ENCODE results near the gene ACAP1. TPM values are rescaled to one million over a fixed set of nuclear protein-coding genes. Genes with fewer than 3 reads are reported as not detected.

The ACAP1 gene
- total RNA-seq, 1 experiment from 2014 or later, result 10.9 TPM

GRCh38 chr17:7388856-7389255, 52.5 kb downstream of the ACAP1 start:
- ChIA-PET POLR2A (ENCODE audit: unreplicated experiment) (interaction anchor here (0.7 to 1.4 kb wide), 3 partner anchors 12 to 46 kb away, joined by 4 to 10 read pairs (median 6); partner anchors contain the start of genes TMEM102 and TMEM256), CTCF (no interaction called here)
- no peaks in the 10 kb centered on the region for H4K20me1 ChIP-seq (ENCODE audit: insufficient read depth)
- intact Hi-C loops (cut with micrococcal nuclease; ENCODE audit: unreplicated experiment), result no loop called here
- no peak for DNase-seq
- H3K4me2 ChIP-seq, result no peak overlapping the region
- H3K27me3 ChIP-seq (ENCODE audit: insufficient read depth, low read depth), result no peaks in the 10 kb centered on the region
- no TSS peak for BruUV-seq (replicated peaks)
- H3K9me2 ChIP-seq (ENCODE audit: insufficient read depth), result no peaks in the 10 kb centered on the region
- H3K4me1 ChIP-seq (replicated peaks; ENCODE audit: insufficient read depth), result no peaks in the 10 kb centered on the region
- no peaks in the 10 kb centered on the region for H3K79me2 ChIP-seq (ENCODE audit: low read depth)
- no peaks in the 10 kb centered on the region for H3K36me3 ChIP-seq (ENCODE audit: low read depth)
- no peak overlapping the region for H3K27ac ChIP-seq
- H2AFZ ChIP-seq, result no peak overlapping the region
- H3K9me3 ChIP-seq (ENCODE audit: insufficient read depth, low read depth), result no peaks in the 10 kb centered on the region
- H3F3A ChIP-seq (ENCODE audit: insufficient read depth, low read depth), result no peaks in the 10 kb centered on the region
- no peak overlapping the region for H3K4me3 ChIP-seq
- TF ChIP-seq CTCF (conservative IDR thresholded peaks at IDR 0.05), result no peak
- no peak for TF ChIP-seq EZH2 (IDR thresholded peaks at IDR 0.05; ENCODE audit: low read depth)

GRCh38 chr17:7389924-7390910, 53.9 kb downstream of the ACAP1 start:
- Histone ChIP-seq H3K36me3 (ENCODE audit: low read depth) (no peaks in the 10 kb centered on the region), H3K4me1 (replicated peaks; ENCODE audit: insufficient read depth) (0 out of 2 replicates have a peak, but pooled peaks cover 3% of the 10 kb centered on the region), H3K9me3 (ENCODE audit: insufficient read depth, low read depth) (no peaks in the 10 kb centered on the region), H3K4me3 (no peak overlapping the region), H2AFZ (no peak overlapping the region), H3K79me2 (ENCODE audit: low read depth) (no peaks in the 10 kb centered on the region), H4K20me1 (ENCODE audit: insufficient read depth) (no peaks in the 10 kb centered on the region), H3K27me3 (ENCODE audit: insufficient read depth, low read depth) (no peaks in the 10 kb centered on the region), H3K9me2 (ENCODE audit: insufficient read depth) (no peaks in the 10 kb centered on the region), H3K27ac (no peak overlapping the region), H3F3A (ENCODE audit: insufficient read depth, low read depth) (peaks cover 4% of the 10 kb centered on the region; the same call in 1 of the 2 replicates), H3K4me2 (no peak overlapping the region)
- ChIA-PET CTCF (no interaction called here), POLR2A (ENCODE audit: unreplicated experiment) (interaction anchor here (0.6 kb wide), 1 partner anchor 14 kb away, joined by 7 read pairs; the partner anchor contains the start of gene TMEM256)
- TF ChIP-seq CTCF (conservative IDR thresholded peaks at IDR 0.05), result no peak
- TF ChIP-seq EZH2 (IDR thresholded peaks at IDR 0.05; ENCODE audit: low read depth), result no peak
- no peak for DNase-seq
- no TSS peak for BruUV-seq (replicated peaks)
- intact Hi-C loops (cut with micrococcal nuclease; ENCODE audit: unreplicated experiment), result no loop called here

GRCh38 chr17:7391307-7391706, 55.0 kb downstream of the ACAP1 start:
- Histone ChIP-seq H3K79me2 (ENCODE audit: low read depth) (no peaks in the 10 kb centered on the region), H3K9me2 (ENCODE audit: insufficient read depth) (no peaks in the 10 kb centered on the region), H3K27ac (no peak overlapping the region), H4K20me1 (ENCODE audit: insufficient read depth) (no peaks in the 10 kb centered on the region), H3K4me2 (no peak overlapping the region), H3K36me3 (ENCODE audit: low read depth) (no peaks in the 10 kb centered on the region), H3K4me1 (replicated peaks; ENCODE audit: insufficient read depth) (0 out of 2 replicates have a peak, but pooled peaks cover 3% of the 10 kb centered on the region), H2AFZ (no peak overlapping the region), H3K9me3 (ENCODE audit: insufficient read depth, low read depth) (no peaks in the 10 kb centered on the region), H3K27me3 (ENCODE audit: insufficient read depth, low read depth) (no peaks in the 10 kb centered on the region), H3F3A (ENCODE audit: insufficient read depth, low read depth) (peaks cover 8% of the 10 kb centered on the region; the same call in 1 of the 2 replicates), H3K4me3 (no peak overlapping the region)
- no peak for TF ChIP-seq CTCF (conservative IDR thresholded peaks at IDR 0.05)
- TF ChIP-seq EZH2 (IDR thresholded peaks at IDR 0.05; ENCODE audit: low read depth), result no peak
- BruUV-seq (replicated peaks), result no TSS peak
- CTCF ChIA-PET, result no interaction called here
- POLR2A ChIA-PET (ENCODE audit: unreplicated experiment), result interaction anchor here (0.7 kb wide), 1 partner anchor 9 kb away, joined by 5 read pairs; no protein-coding TSS in a partner anchor
- no peak for DNase-seq
- intact Hi-C loops (cut with micrococcal nuclease; ENCODE audit: unreplicated experiment), result no loop called here

Data from PC-9 (cell line).